GM10266 (cell line): Measurements from ENCODE around the gene ADCY1.

ENCODE experiments used
- DNase-seq: peaks from one replicate; pipeline ENCODE4 v3.0.0; 2012; ENCODE audit errors: extremely low spot score
- TF ChIP-seq, protein P1 (sequence below): IDR thresholded peaks from 2 replicates; pipeline ENCODE4 v1.5.1; 2012; ENCODE audit warnings: mild to moderate bottlenecking, low read depth; ENCODE audit not compliant: control insufficient read depth, insufficient read depth; ENCODE audit errors: missing control alignments

The ADCY1 gene

GRCh38 chr7:45661302-45661995 is 87.3 kb downstream of the ADCY1 start:
- no peak for DNase-seq
- TF ChIP-seq, protein P1, sequence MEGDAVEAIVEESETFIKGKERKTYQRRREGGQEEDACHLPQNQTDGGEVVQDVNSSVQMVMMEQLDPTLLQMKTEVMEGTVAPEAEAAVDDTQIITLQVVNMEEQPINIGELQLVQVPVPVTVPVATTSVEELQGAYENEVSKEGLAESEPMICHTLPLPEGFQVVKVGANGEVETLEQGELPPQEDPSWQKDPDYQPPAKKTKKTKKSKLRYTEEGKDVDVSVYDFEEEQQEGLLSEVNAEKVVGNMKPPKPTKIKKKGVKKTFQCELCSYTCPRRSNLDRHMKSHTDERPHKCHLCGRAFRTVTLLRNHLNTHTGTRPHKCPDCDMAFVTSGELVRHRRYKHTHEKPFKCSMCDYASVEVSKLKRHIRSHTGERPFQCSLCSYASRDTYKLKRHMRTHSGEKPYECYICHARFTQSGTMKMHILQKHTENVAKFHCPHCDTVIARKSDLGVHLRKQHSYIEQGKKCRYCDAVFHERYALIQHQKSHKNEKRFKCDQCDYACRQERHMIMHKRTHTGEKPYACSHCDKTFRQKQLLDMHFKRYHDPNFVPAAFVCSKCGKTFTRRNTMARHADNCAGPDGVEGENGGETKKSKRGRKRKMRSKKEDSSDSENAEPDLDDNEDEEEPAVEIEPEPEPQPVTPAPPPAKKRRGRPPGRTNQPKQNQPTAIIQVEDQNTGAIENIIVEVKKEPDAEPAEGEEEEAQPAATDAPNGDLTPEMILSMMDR: no peak

GRCh38 chr7:45662018-45662417 is 87.8 kb downstream of the ADCY1 start:
- TF ChIP-seq, protein P1: no peak
- DNase-seq: no peak

DNA sequence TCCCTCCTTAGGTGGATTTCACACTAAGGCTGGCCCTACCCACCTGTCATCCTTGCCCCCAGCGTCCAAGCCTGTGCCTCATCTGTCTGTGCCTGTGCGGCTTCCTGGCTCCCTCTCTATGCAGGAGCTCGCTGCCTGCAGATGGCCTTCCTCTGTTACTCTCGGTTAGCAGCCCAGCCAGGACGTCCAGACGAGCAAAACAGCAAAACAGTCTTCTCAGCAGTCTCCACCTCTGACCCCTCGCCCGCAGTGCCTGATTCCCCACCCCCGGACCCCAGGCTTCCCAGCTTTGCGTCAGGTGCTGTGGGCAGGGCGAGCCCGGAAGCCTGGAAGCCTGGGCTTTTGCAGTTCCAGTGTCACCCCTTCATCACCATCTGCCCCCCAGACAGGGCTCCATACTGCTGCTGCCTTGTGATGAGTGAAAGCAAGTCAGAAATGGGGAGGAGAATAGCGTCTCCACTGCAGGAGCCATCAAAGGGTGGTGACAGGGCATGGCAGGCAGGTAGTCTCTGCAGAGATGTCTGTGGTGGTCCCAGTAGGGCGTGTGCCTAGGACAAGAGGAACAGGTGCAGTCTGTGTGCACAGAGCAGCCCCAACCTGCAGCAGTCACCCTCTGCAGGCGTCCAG is 88.5 kb downstream of the ADCY1 start:
- no peak for DNase-seq
- TF ChIP-seq, protein P1: no peak

DNA sequence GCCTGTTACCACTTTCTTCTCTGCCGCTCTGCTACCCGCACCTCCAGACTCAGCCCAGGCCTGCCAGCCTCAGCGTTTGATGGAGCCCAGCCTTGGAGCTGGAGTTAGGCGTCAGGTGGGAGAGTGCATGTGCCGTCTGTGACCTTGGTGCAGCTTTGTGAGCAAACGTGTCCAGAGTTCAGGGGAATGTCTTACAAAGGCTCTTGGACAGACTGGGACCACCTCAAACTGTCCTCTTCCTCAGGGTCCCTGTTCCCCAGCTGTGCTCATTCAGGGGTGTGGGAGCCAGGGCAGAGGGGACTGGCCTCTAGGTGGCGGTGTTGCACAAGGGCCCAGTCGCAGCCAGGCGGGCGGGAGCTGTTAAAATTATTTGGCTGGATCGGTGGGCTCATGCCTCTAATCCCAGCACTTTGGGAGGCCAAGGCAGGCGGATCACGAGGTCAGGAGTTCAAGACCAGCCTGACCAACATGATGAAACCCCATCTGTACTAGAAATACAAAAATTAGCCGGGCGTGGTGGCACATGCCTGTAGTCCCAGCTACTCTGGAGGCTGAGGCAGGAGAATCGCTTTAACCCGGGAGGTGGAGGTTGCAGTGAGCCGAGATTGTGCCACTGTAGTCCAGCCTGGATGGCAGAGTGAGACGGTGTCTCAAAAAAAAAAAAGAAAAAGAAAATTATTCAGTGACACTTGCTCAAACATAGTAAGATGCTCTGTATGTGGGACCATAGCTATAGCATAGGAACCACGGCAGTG is 89.2 kb downstream of the ADCY1 start:
- DNase-seq: no peak

DNA sequence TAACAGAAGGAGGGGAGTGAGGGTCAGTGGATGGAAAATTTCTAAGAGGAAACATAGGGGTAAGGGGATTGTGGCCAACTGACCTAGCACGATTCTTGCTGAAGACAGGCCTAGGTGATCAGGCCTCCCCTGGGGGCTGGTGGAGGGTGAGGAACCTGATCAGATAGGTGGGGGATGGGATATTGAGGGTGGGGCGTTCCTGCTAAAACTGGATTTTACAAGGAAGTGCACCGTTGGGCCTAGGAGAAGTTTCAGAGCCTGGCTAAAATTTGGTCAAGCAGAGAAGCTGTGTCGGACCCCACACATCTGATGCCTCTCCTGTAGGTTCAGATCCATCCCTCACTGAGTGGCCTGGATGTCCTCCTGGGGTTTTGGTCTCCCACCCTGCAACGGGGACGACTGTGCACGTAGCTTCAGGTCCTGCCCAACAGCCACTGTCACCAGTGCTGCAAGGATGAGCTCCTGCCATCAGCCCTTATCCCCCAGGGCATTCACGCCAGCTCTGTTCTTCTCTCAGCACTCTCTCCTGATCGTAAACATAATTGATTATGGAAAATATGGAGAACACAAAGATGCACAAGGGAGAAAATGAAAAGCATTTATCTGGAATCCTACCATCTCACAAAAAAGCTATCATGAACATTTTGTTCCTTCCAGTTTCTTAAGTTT is 89.9 kb downstream of the ADCY1 start:
- TF ChIP-seq, protein P1: no peak
- DNase-seq: no peak

More for the DNA sequence above, 89.2 kb downstream of the ADCY1 start:
- TF ChIP-seq, protein P1: peak; percentile 44

DNA sequence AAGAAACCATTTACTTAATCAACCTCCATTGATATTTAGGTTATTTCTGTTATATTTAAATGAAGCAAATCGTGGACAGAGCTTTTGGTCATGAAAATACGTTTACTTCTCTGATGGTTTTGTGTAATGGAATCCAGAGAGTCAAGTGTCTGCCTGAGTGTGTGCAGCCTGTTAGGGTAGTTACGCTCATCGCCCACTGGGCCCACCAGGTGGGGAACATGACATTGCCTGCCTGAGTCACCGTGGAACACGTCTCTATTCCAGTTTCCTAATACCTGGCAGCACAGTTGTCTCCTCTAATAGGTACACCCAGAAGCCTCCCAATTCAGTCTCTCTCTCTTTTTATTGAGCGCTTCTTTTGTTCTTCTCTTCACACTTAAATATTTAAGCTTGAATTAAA is 91.0 kb downstream of the ADCY1 start:
- TF ChIP-seq, protein P1: no peak
- DNase-seq: no peak
